Fibroblast of skin of scalp (primary cell): ENCODE data around the gene ERMN.
"Not testable (repeated sequence)": the region's sequence is repeated elsewhere in the genome, so short reads cannot be mapped to it uniquely, and the experiment has no call there.

ENCODE experiments used
- DNase-seq: peaks from one replicate; pipeline ENCODE4 v3.0.0-alpha.2; 2013

The ERMN gene

DNA sequence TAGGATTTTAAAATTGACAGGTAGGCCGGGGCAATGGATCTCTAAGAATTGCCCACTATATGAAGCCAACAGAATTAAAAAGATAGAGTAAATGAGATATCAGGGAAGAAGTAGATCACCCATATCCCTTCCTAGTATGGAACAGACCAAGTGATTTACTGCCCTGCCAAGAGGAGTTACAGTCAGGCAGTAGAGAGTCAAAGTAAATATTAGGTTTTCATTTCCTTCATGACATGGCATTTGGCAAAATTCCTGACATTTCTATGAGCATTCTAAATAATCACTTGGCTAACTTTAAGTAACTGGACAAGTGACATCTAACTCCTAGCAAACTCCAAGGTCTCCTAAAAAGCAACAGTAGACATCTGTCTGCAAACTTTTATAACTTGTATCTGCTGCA is 34.6 kb downstream of the ERMN start:
- DNase-seq = peak; percentile 9

DNA sequence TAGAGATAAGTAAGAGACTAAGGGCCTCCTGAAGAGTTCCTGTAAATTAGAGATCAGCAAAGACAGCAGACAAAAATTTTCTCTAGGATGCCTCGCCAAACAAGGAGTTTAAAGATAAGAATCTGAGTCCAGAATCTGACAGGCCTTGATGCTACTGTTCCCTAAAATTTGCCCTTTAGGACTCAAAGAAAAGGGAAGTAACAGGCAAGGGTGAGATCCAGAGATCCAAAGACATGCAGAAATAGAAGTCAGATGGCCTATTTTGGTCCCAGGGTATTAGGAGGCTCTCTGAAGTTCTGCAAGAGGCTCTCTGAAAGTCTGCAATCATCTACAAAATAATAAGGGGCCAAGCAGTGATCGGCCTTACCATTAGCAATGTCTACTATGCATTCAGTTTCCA is 35.1 kb downstream of the ERMN start:
- DNase-seq = no peak

DNA sequence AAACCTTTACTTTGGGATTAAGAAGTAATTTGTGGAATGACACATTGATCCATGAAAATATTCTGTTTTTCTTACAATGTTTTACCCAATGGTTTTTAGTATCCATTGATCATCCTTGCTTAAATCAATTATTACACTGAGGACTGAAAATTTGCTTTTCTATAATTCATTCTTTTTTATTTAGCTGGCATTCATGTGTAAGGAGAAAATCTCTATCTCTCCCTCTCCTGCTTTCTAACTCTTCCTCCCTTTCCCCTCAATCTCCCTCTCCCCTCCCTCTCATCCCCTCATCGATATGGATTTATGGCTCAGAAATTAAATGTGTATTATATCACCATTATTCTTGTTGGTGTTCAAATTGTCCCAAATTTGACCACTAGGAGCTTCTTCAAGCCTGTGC is 38.5 kb downstream of the ERMN start:
- no peak for DNase-seq

DNA sequence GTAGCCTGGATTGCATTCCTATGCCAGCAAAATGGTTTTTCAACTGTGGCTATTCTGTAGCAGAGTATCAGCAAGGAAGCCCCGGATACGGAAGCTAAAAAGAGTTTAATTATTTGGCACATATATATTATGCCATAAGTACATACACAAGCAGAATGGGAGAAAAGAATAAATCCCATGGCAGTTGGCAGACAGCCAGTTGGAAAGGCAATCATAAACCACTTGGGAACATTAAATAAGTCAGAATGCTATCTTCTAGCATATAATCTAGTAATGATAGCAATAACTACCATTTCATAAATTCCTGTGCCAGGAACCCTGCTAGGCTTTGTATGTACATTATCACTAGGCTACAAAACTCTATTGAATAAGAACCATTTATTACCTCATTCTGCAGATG is 42.2 kb downstream of the ERMN start:
- DNase-seq = no peak

DNA sequence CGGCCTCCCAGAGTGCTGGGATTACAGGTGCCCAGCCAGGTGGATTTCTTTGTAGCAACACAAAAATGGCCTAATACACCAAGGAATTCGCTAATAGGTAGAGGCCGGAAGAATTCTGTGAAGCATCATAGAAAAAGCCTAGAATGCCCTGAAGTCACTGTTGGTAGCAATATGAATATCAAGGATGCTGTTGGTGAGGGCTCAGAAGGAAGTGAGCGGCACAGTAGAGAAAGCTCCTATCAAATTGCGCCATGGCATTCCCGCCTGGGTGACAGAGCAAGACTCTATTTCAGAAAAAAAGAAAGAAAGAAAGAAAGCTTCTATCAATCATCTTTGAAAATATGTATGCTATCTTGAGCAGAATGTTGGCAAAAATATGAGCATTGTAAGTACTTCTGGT is 44.3 kb downstream of the ERMN start:
- no peak for DNase-seq

DNA sequence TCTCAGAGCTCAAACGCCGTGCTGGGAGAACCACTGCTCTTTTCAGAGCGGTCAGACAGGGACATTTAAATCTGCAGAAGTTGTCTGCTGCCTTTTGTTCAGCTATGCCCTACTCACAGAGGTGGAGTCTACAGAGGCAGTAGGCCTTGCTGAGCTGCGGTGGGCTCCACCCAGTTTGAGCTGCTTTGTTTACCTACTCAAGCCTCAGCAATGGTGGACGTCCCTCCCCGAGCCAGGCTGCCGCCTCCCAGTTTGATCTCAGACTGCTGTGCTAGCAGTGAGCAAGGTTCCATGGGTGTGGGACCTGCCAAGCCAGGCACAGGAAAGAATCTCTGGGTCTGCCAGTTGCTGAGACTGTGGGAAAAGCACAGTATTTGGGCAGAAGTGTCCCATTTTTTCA is 46.3 kb downstream of the ERMN start:
- DNase-seq = not testable (repeated sequence)

DNA sequence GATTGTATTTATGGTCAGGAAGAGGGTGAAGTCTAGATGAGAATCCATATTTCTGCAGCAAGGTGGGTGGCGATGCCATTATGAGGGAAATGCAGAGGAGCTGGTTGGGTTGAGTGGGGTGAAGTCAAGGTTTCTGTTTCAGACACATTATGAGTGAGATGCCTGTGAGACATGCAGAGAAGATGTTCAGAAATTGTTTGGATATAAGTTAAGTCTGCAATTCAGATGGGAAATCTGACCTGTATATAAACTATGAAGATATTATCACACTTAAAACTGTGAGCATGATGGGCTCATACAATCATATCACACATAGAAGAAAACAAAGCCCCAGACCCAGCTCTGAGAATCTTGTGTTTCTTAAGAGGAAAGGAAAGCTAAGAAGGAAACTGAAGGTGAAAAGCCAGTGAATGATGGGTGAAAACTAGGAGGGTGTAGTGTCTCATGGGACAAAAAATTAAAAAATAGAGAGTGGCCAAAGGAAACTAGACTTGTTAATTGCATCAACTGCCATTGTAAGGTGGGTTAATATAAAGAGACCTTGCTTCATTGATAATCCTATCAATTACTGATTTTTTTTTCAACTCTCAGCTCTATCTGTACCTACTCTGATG is 53.9 kb downstream of the ERMN start:
- DNase-seq = no peak

DNA sequence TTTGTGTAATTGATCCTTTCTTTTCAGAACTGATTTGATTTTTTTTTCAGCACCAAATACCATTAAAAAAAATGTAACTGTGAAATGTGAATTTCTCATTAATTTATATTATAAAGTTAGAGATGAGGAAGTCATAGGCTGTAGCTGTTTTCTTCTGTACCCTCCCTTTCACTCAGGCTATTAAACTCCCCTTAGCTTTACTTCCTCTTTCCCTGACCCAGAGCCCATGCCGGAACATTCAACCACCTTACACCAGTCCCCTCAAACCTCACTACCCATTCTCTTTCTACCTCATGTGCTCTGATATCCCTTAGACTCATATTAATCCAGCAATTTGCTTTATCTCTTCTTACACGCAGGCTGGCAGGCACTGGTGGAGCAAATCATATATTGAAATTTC is 55.7 kb downstream of the ERMN start:
- DNase-seq = no peak

DNA sequence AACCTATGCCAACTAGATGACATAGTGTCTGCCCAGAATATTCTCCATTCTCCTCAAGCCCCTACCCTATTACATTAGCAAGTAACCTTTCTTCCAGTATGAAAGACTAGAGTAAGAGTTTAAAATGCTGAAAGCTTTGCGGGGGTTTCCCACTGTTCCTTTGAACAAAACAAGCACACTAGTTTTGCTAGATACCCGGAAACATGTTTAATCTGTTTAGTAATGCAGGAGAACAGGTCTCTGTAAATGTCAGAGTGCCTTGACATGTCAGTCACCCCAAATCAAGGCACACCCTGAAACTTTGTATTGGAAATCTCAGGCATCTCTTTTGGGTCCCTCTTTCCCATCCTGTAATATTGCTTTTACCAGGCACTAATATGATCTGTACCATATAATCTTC is 56.6 kb downstream of the ERMN start:
- DNase-seq = no peak
